A673 (cell line): ENCODE results near the gene ITPA. TPM values are rescaled to one million over a fixed set of nuclear protein-coding genes. Genes with fewer than 3 reads are reported as not detected.

Source experiments
- BruUV-seq: library from RNA; stranded (reverse); fragments of 400-500 nt; replicated peaks from 2 replicates; lab custom pipeline; 2021; lab: Mats Ljungman, UMichigan
- CTCF ChIA-PET: fragments of 300-600 bp; sonication (Branson Sonifier 250); formaldehyde crosslinking; loops from one replicate; lab custom pipeline; 2022; ENCODE audit warnings: antibody characterized with exemption; lab: Charles Lee
- POLR2A ChIA-PET: fragments of 300-600 bp; sonication (Branson Sonifier 250); formaldehyde crosslinking; loops from one replicate; lab custom pipeline; 2022; ENCODE audit warnings: antibody characterized with exemption; ENCODE audit not compliant: low non-redundant PET; lab: Charles Lee
- DNase-seq: peaks from one replicate; pipeline ENCODE4 v3.0.0-alpha.2; 2015; ENCODE audit warnings: low spot score
- H3K27ac ChIP-seq: fragments of 200-600 bp; sonication (generic); 2 replicates; pipeline ENCODE4 v1.5.1; 2016; ENCODE audit warnings: mixed run types, low read depth, mild to moderate bottlenecking, mixed read lengths, antibody characterized with exemption, low read length; ENCODE audit not compliant: poor library complexity, severe bottlenecking
- H3K27me3 ChIP-seq: fragments of 200-600 bp; sonication (generic); replicated peaks from 2 replicates; pipeline ENCODE4 v1.6.1; 2017; ENCODE audit warnings: mixed run types, low read depth, mild to moderate bottlenecking, mixed read lengths, antibody characterized with exemption, low read length; ENCODE audit not compliant: insufficient read depth, poor library complexity
- H3K36me3 ChIP-seq: fragments of 200-600 bp; sonication (generic); 2 replicates; pipeline ENCODE4 v1.6.1; 2016; ENCODE audit warnings: mixed run types, mild to moderate bottlenecking, mixed read lengths, antibody characterized with exemption, low read length; ENCODE audit not compliant: insufficient read depth, poor library complexity, severe bottlenecking
- H3K4me1 ChIP-seq: fragments of 200-600 bp; sonication (generic); 2 replicates; pipeline ENCODE4 v1.6.1; 2017; ENCODE audit warnings: mixed run types, mild to moderate bottlenecking, mixed read lengths, antibody characterized with exemption, low read length; ENCODE audit not compliant: insufficient read depth, poor library complexity, severe bottlenecking
- H3K4me3 ChIP-seq: fragments of 200-600 bp; sonication (generic); 2 replicates; pipeline ENCODE4 v1.5.1; 2016; ENCODE audit warnings: low read depth, mixed run types, mild to moderate bottlenecking, mixed read lengths, low read length; ENCODE audit not compliant: poor library complexity, severe bottlenecking
- H3K9me3 ChIP-seq: fragments of 200-600 bp; sonication (generic); 2 replicates; pipeline ENCODE4 v1.6.1; 2016; ENCODE audit warnings: mixed run types, low read depth, mild to moderate bottlenecking, mixed read lengths, antibody characterized with exemption, low read length; ENCODE audit not compliant: poor library complexity, severe bottlenecking
- CTCF ChIP-seq: fragments of 300-800, 200-600 bp; sonication (generic); conservative IDR thresholded peaks from 2 replicates; pipeline ENCODE4 v1.5.1; 2017; ENCODE audit warnings: low read depth, mild to moderate bottlenecking, antibody characterized with exemption, low read length, moderate library complexity, mixed read lengths
- EZH2 ChIP-seq: fragments of 200-600 bp; sonication (generic); IDR thresholded peaks from 2 replicates; pipeline ENCODE4 v1.6.1; 2017; ENCODE audit warnings: borderline replicate concordance, low read depth, mild to moderate bottlenecking, mixed read lengths, antibody characterized with exemption, low read length; ENCODE audit not compliant: poor library complexity, severe bottlenecking
- intact Hi-C: fragments of 100-400 bp; cut with micrococcal nuclease; formaldehyde crosslinking; loops from one replicate; pipeline ENCODE4 v1.10.0; 2022; ENCODE audit not compliant: unreplicated experiment
- total RNA-seq: library from RNA; stranded (reverse); gene quantifications from 2 replicates; pipeline ENCODE4 v1.2.3, GENCODE V29; 2021

ITPA gene
- total RNA-seq, 1 experiment from 2014 or later = 81.3 TPM

- peak within 1 kb of the TSS; percentile 84 for H3K27ac ChIP-seq
- POLR2A ChIA-PET = interaction anchor here (0.5 kb wide), 1 partner anchor 303 kb away, joined by 4 read pairs; no protein-coding TSS in a partner anchor
- CTCF ChIA-PET = interaction anchor here (0.7 kb wide), 2 partner anchors 36 to 74 kb away, joined by 6 to 7 read pairs; partner anchors contain the start of gene ITPA
- intact Hi-C loops = no loop called here
- peaks cover 4% of the 10 kb centered on the region for H3K4me1 ChIP-seq
- H3K27me3 ChIP-seq = no peaks in the 10 kb centered on the region
- no TSS peak for BruUV-seq
- DNase-seq = peak; percentile 86
- no peaks in the 10 kb centered on the region for H3K36me3 ChIP-seq
- H3K9me3 ChIP-seq = no peaks in the 10 kb centered on the region
- no peak for TF ChIP-seq CTCF
- no peak for TF ChIP-seq EZH2
- H3K4me3 ChIP-seq = peak within 1 kb of the TSS; percentile 86
Measured at GRCh38 chr20:3172933-3173609, 36.2 kb upstream of the ITPA start, which contains the start of gene LZTS3. TSS of gene LZTS3 (minus strand) at chr20:3173549. CDS start at chr20:3167163, 6,386 bp downstream.

- Histone ChIP-seq H3K27ac (peak overlapping the region; percentile 84), H3K4me1 (peaks cover 4% of the 10 kb centered on the region), H3K27me3 (no peaks in the 10 kb centered on the region), H3K9me3 (no peaks in the 10 kb centered on the region), H3K36me3 (no peaks in the 10 kb centered on the region), H3K4me3 (peak overlapping the region; percentile 86)
- TF ChIP-seq EZH2 (no peak), CTCF (0 out of 2 replicates have a peak, but pooled peaks have one; percentile 9)
- ChIA-PET POLR2A (no interaction called here), CTCF (interaction anchor here (0.5 kb wide), 1 partner anchor 120 kb away, joined by 4 read pairs; no protein-coding TSS in a partner anchor)
- peak; percentile 95 for DNase-seq
- intact Hi-C loops = no loop called here
- no TSS peak for BruUV-seq
Measured at GRCh38 chr20:3173610-3174441, 35.5 kb upstream of the ITPA start.

- CTCF ChIA-PET = interaction anchor here (0.5 kb wide), 1 partner anchor 928 kb away, joined by 3 read pairs; no protein-coding TSS in a partner anchor
- intact Hi-C loops = no loop called here
- Histone ChIP-seq H3K27me3 (no peaks in the 10 kb centered on the region), H3K9me3 (no peaks in the 10 kb centered on the region), H3K27ac (peak overlapping the region; percentile 84), H3K36me3 (no peaks in the 10 kb centered on the region), H3K4me3 (peak overlapping the region; percentile 86), H3K4me1 (peaks cover 4% of the 10 kb centered on the region)
- DNase-seq = peak; percentile 65
- POLR2A ChIA-PET = no interaction called here
- TSS peak; percentile 62 for BruUV-seq
- TF ChIP-seq EZH2 (no peak), CTCF (no peak)
Measured at GRCh38 chr20:3174442-3175261, 34.6 kb upstream of the ITPA start.
